ENCODE data around the gene TRPM3. TPM values are rescaled to one million over a fixed set of nuclear protein-coding genes. Genes with fewer than 3 reads are reported as not detected.

The TRPM3 gene
- total RNA-seq, 1 donor from 2014 or later: not detected

DNA sequence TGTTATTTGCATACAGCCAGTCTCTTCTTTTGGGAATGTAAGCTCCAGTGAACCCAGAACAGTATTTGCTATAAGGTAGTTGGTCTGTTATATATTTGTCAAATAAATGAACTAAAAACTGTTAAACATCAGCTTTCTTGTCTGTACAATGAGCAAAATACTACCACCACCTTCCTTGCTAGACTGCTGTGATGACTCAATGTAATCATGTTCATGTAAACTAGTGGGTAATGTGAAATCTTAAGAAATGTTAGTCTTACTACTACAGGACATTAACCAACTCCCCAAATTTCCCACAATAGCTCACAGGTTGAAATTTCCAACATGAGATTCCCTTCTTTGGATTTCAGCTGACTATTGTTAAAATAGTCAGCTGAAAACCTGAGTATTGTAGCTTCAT lies 176.1 kb downstream of the TRPM3 start:
- H3K4me3 Mint-ChIP-seq: no peak overlapping the region

DNA sequence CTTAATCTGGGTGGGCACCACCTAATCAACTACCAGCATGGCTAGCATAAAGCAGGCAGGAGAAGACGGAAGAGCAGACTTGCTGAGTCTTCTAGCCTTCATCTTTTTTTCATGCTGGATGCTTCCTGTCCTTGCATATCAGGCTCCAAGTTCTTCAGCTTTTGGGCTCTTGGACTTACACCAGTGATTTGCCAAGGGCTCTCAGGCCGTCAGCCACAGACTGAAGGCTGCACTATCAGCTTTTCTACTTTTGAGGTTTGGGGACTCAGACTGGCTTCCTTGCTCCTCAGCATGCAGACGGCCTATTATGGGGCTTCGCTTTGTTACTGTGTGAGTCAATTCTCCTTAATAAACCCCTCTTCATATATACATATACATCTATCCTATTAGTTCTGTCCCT lies 180.2 kb downstream of the TRPM3 start:
- no peak for DNase-seq
- no peak overlapping the region for H3K27ac Mint-ChIP-seq
- no peak overlapping the region for H3K4me3 Mint-ChIP-seq
- no peaks in the 10 kb centered on the region for H3K27me3 Mint-ChIP-seq
- H3K36me3 Mint-ChIP-seq (ENCODE audit: low read depth): no peaks in the 10 kb centered on the region
- H3K4me1 Mint-ChIP-seq: no peaks in the 10 kb centered on the region
- intact Hi-C loops (cut with micrococcal nuclease): no loop called here
- H3K9me3 Mint-ChIP-seq: no peaks in the 10 kb centered on the region

More for the DNA sequence above, 176.1 kb downstream of the TRPM3 start:
- Mint-ChIP-seq H3K4me1 (no peaks in the 10 kb centered on the region), H3K36me3 (ENCODE audit: low read depth) (no peaks in the 10 kb centered on the region), H3K27ac (no peak overlapping the region), H3K9me3 (no peaks in the 10 kb centered on the region), H3K27me3 (no peaks in the 10 kb centered on the region)
- DNase-seq: no peak
- intact Hi-C loops (cut with micrococcal nuclease): no loop called here

DNA sequence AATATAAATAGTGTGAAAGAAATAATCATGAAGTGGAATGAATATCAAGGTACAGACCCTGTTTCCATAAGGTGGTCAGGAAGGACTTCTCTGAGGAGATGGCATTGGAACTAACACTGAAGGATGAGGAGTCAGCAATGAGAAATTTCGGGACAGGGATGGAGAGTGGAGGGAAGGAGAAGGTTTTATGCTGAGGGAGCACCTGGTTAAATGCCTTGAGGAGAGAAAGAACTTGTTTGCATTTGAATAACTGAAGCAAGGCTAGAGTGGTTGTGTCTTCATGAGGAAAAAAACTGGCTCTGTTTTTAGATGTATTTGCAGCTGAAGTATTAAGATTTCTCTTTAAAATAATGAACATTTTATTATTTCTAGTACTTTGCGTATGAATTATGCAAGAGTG lies 180.8 kb downstream of the TRPM3 start:
- Mint-ChIP-seq H3K9me3 (no peaks in the 10 kb centered on the region), H3K27ac (no peak overlapping the region), H3K36me3 (ENCODE audit: low read depth) (no peaks in the 10 kb centered on the region), H3K27me3 (no peaks in the 10 kb centered on the region), H3K4me3 (no peak overlapping the region), H3K4me1 (no peaks in the 10 kb centered on the region)
- intact Hi-C loops (cut with micrococcal nuclease): no loop called here
- DNase-seq: no peak

DNA sequence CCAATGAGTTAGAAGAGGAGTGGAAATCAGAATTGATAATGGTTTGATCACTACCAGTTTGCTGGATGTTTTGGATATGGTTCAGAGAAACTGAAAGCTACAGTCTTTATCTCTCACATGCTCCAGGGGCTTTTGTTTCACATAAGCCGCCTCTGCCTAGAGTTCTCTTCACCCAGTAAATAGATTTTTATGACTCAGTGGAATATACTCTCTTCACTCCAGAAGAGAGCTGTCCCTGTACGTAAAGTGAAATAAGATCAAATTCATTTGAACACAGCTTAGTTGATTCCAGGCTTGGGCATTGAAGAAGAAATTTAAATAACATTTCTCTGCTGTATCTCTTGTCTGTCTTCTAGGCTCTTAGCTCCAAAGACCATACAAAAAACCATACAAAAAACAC lies 184.9 kb downstream of the TRPM3 start:
- intact Hi-C loops (cut with micrococcal nuclease): no loop called here
- no peak for DNase-seq
- Mint-ChIP-seq H3K27me3 (no peaks in the 10 kb centered on the region), H3K4me3 (no peak overlapping the region), H3K4me1 (no peaks in the 10 kb centered on the region), H3K36me3 (ENCODE audit: low read depth) (no peaks in the 10 kb centered on the region), H3K9me3 (no peaks in the 10 kb centered on the region), H3K27ac (no peak overlapping the region)

GRCh38 chr9:70935856-70936255 lies 185.6 kb downstream of the TRPM3 start:
- H3K27ac Mint-ChIP-seq: no peak overlapping the region

DNA sequence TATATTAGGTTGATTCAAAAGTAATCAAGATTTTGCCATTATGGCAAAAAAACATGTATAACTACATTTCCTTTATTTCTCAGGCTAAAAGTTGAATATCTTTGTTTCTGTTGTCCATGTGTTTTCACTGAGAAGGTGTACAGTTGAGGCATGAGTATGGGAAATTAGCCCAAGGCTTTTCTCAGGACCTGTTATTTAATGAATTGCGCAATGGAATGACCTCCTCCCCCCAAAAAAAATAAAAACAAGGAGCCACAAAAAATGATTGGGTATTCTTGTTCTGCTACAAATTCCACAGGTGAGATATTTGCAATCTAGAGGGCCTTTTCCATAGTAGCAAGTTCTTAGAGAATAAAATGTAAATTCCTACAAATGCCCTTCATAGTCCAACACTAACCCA lies 186.8 kb downstream of the TRPM3 start:
- intact Hi-C loops (cut with micrococcal nuclease): no loop called here
- H3K27me3 Mint-ChIP-seq: no peaks in the 10 kb centered on the region
- no peaks in the 10 kb centered on the region for H3K36me3 Mint-ChIP-seq (ENCODE audit: low read depth)
- H3K4me1 Mint-ChIP-seq: no peaks in the 10 kb centered on the region
- H3K4me3 Mint-ChIP-seq: no peak overlapping the region
- H3K9me3 Mint-ChIP-seq: no peaks in the 10 kb centered on the region
- no peak for DNase-seq
- H3K27ac Mint-ChIP-seq: no peak overlapping the region

More at GRCh38 chr9:70935856-70936255, 185.6 kb downstream of the TRPM3 start:
- no peaks in the 10 kb centered on the region for H3K27me3 Mint-ChIP-seq
- H3K36me3 Mint-ChIP-seq (ENCODE audit: low read depth): no peaks in the 10 kb centered on the region
- intact Hi-C loops (cut with micrococcal nuclease): no loop called here
- DNase-seq: no peak
- H3K9me3 Mint-ChIP-seq: no peaks in the 10 kb centered on the region
- no peak overlapping the region for H3K4me3 Mint-ChIP-seq
- H3K4me1 Mint-ChIP-seq: no peaks in the 10 kb centered on the region

GRCh38 chr9:70933321-70933720 lies 188.1 kb downstream of the TRPM3 start:
- H3K4me1 Mint-ChIP-seq: no peaks in the 10 kb centered on the region
- H3K36me3 Mint-ChIP-seq (ENCODE audit: low read depth): no peaks in the 10 kb centered on the region
- DNase-seq: no peak
- intact Hi-C loops (cut with micrococcal nuclease): no loop called here
- H3K4me3 Mint-ChIP-seq: no peak overlapping the region
- H3K27me3 Mint-ChIP-seq: no peaks in the 10 kb centered on the region
- H3K9me3 Mint-ChIP-seq: no peaks in the 10 kb centered on the region
- no peak overlapping the region for H3K27ac Mint-ChIP-seq

GRCh38 chr9:70932097-70932496 lies 189.3 kb downstream of the TRPM3 start:
- DNase-seq: no peak
- Mint-ChIP-seq H3K36me3 (ENCODE audit: low read depth) (no peaks in the 10 kb centered on the region), H3K4me1 (no peaks in the 10 kb centered on the region), H3K9me3 (no peaks in the 10 kb centered on the region), H3K27ac (no peak overlapping the region), H3K27me3 (no peaks in the 10 kb centered on the region), H3K4me3 (no peak overlapping the region)
- intact Hi-C loops (cut with micrococcal nuclease): no loop called here

DNA sequence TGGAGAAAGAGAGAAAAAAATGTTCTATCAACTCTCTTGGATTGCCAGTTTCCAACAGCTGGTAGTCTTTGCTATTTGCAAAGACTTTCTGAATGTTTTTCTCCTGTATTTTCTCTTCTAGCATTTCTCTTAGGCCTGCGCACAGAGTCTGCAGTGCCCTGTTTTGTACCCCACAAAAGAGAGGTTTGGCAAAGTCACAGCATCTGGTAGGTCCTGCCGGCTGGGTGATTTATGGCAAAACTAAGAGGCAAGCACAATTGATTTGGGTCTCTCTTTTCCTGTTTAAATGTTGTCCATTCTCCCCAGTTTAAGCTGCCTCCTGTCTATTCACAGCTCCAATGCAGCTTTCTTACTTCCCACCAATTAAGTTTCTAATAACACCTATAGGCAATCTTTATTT lies 193.9 kb downstream of the TRPM3 start:
- Mint-ChIP-seq H3K27ac (no peak overlapping the region), H3K27me3 (peaks cover 2% of the 10 kb centered on the region), H3K4me3 (no peak overlapping the region), H3K4me1 (no peaks in the 10 kb centered on the region), H3K36me3 (ENCODE audit: low read depth) (no peaks in the 10 kb centered on the region), H3K9me3 (no peaks in the 10 kb centered on the region)
- intact Hi-C loops (cut with micrococcal nuclease): loop anchor here (5.0 to 10.0 kb wide), 2 partner anchors 77 to 320 kb away; no protein-coding TSS in a partner anchor
- DNase-seq: no peak

GRCh38 chr9:70924895-70925547 lies 196.4 kb downstream of the TRPM3 start:
- no peaks in the 10 kb centered on the region for H3K9me3 Mint-ChIP-seq
- intact Hi-C loops (cut with micrococcal nuclease): loop anchor here (5.0 to 10.0 kb wide), 2 partner anchors 80 to 322 kb away; no protein-coding TSS in a partner anchor
- no peak overlapping the region for H3K4me3 Mint-ChIP-seq
- peak; percentile 68 for DNase-seq
- H3K36me3 Mint-ChIP-seq (ENCODE audit: low read depth): no peaks in the 10 kb centered on the region
- H3K27me3 Mint-ChIP-seq: peaks cover 2% of the 10 kb centered on the region
- no peak overlapping the region for H3K27ac Mint-ChIP-seq
- H3K4me1 Mint-ChIP-seq: no peaks in the 10 kb centered on the region

DNA sequence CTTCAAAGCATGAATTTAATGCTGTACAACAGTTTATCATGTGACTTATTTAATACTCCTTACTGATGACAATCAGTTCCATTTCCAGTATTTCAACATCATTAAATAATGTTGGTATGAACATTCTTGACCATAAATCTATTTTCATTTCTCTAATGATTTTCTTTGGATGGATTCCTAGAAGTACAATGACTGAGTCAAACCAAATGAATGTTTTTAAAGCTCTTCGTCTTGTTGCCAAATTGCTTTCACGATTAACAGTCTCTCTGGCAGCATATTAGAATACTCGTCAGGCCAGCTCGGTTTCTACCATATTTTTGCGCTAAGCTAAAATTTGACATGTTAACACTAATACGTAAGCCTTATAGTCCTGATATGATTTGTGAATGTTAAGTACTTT lies 197.0 kb downstream of the TRPM3 start:
- Mint-ChIP-seq H3K9me3 (no peaks in the 10 kb centered on the region), H3K4me3 (no peak overlapping the region), H3K4me1 (no peaks in the 10 kb centered on the region), H3K27ac (no peak overlapping the region), H3K36me3 (ENCODE audit: low read depth) (no peaks in the 10 kb centered on the region), H3K27me3 (peaks cover 2% of the 10 kb centered on the region)
- DNase-seq: no peak
- intact Hi-C loops (cut with micrococcal nuclease): loop anchor here (10.0 kb wide), 1 partner anchor 80 kb away; no protein-coding TSS in a partner anchor

GRCh38 chr9:70923961-70924360 lies 197.5 kb downstream of the TRPM3 start:
- DNase-seq: no peak
- no peaks in the 10 kb centered on the region for H3K36me3 Mint-ChIP-seq (ENCODE audit: low read depth)
- no peak overlapping the region for H3K27ac Mint-ChIP-seq
- H3K27me3 Mint-ChIP-seq: peaks cover 2% of the 10 kb centered on the region
- H3K4me3 Mint-ChIP-seq: no peak overlapping the region
- intact Hi-C loops (cut with micrococcal nuclease): loop anchor here (10.0 kb wide), 1 partner anchor 81 kb away; no protein-coding TSS in a partner anchor
- H3K9me3 Mint-ChIP-seq: no peaks in the 10 kb centered on the region
- H3K4me1 Mint-ChIP-seq: no peaks in the 10 kb centered on the region

DNA sequence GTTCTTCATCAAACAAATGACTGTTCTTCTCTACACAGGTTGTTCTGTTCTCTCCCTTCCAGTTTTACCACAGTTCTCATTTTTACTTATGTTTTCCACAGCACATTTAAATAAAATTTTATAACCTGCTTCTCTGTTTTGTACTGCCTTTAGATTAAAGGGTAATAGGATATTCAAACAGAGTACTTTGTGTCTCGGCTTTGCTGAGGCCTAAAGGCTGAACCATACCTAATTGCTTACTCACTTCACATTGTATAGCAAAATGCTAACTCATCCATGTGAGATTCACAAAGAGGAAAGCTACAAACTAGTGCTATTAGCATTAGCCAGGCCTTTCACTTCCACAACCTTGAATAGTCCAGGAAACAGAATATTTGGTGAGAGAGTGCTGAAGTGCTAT lies 200.3 kb downstream of the TRPM3 start:
- intact Hi-C loops (cut with micrococcal nuclease): loop anchor here (10.0 kb wide), 1 partner anchor 84 kb away; no protein-coding TSS in a partner anchor
- H3K27ac Mint-ChIP-seq: no peak overlapping the region
- no peaks in the 10 kb centered on the region for H3K36me3 Mint-ChIP-seq (ENCODE audit: low read depth)
- H3K4me1 Mint-ChIP-seq: no peaks in the 10 kb centered on the region
- H3K4me3 Mint-ChIP-seq: no peak overlapping the region
- DNase-seq: no peak
- H3K27me3 Mint-ChIP-seq: no peaks in the 10 kb centered on the region
- no peaks in the 10 kb centered on the region for H3K9me3 Mint-ChIP-seq

GRCh38 chr9:70917277-70917676 lies 204.1 kb downstream of the TRPM3 start:
- Mint-ChIP-seq H3K9me3 (no peaks in the 10 kb centered on the region), H3K27ac (no peak overlapping the region), H3K36me3 (ENCODE audit: low read depth) (no peaks in the 10 kb centered on the region), H3K27me3 (no peaks in the 10 kb centered on the region), H3K4me3 (no peak overlapping the region), H3K4me1 (no peaks in the 10 kb centered on the region)
- intact Hi-C loops (cut with micrococcal nuclease): no loop called here
- DNase-seq: no peak

DNA sequence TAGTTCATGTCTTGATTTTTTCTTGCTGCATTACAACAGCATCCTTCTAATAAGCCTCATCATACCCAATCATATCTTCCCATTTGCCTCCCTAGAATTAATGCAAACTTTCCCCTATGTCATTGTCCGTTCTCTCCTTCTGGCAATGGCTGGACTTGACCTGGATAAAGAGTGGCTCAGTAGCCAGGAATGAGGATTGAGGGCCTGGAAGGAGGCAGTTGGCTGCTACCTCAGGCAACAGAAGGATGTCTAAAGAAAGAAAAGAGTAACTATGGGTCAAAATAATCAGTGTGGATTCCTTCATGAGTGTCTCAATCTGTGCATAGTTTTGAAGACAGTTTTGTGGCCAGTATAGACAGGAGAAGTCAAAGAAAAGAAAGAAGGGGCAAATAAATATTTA lies 209.6 kb downstream of the TRPM3 start:
- Mint-ChIP-seq H3K4me1 (no peaks in the 10 kb centered on the region), H3K27me3 (no peaks in the 10 kb centered on the region), H3K9me3 (no peaks in the 10 kb centered on the region), H3K4me3 (no peak overlapping the region), H3K27ac (no peak overlapping the region), H3K36me3 (ENCODE audit: low read depth) (no peaks in the 10 kb centered on the region)
- no peak for DNase-seq
- intact Hi-C loops (cut with micrococcal nuclease): no loop called here
